ENCODE measurements around the gene SYVN1. TPM values are rescaled to one million over a fixed set of nuclear protein-coding genes. Genes with fewer than 3 reads are reported as not detected.

The SYVN1 gene
- total RNA-seq, 1 experiment from 2014 or later, result 20.2 TPM

DNA sequence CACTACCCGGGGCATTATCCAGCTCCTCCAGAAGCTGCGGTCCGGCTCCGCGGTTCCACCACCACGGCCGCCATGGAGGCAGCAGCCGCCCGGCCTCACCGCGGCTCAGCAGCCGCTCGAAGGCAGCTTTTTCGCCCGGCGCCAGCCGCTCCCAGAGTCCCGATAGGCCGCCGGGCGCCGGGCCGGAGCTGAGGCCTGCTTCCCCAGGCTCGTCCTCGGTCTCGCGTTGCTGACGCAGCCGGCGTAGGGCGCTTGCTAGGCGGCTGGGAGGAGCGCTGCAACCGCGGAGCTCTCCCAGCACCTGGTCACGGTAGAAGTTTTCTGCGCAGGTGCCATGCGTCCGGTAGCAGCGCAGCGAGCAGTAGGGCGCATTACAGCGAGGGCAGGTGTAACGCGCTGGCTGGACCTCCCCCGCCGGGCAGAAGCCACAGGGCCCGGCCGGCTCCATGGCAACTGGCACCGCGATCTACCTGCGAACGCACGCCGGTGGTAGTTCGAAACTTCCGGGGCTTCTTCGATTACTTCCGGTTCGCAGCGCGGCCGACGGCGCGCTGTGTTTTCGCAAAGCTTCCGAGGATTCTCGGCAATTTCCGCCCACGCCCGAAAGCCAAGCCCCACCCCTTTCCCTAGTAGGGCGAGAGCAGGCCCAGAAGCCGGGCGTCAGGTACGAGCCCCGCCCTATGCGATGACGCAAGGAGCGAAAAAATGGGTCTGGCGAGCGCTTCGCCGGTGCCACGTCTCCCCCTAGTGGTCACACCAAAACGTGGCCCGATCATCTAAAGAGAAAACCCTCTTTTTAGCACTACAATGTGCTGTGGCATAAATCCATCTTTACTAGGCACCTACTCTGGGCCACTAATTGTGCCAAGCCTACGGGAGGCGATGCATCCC lies 16.9 kb downstream of the SYVN1 start, which contains the start of gene ZNHIT2:
ZNHIT2 (minus strand) TSS at position 496 of the 891 bp plus-strand sequence; CDS start at position 448, 48 bp downstream.
- Histone ChIP-seq H3K36me3 (peaks cover 67% of the 10 kb centered on the region), H3K27ac (peak within 1 kb of the TSS; percentile 4), H3K4me1 (replicated peaks) (peaks cover 25% of the 10 kb centered on the region), H3K9me3 (replicated peaks) (no peaks in the 10 kb centered on the region), H3K27me3 (replicated peaks) (peaks cover 6% of the 10 kb centered on the region), H3K4me3 (peak within 1 kb of the TSS; percentile 66)
- peak; percentile 100 for DNase-seq (ENCODE audit: low read depth in 1 of 2, low spot score in 2 of 2)

DNA sequence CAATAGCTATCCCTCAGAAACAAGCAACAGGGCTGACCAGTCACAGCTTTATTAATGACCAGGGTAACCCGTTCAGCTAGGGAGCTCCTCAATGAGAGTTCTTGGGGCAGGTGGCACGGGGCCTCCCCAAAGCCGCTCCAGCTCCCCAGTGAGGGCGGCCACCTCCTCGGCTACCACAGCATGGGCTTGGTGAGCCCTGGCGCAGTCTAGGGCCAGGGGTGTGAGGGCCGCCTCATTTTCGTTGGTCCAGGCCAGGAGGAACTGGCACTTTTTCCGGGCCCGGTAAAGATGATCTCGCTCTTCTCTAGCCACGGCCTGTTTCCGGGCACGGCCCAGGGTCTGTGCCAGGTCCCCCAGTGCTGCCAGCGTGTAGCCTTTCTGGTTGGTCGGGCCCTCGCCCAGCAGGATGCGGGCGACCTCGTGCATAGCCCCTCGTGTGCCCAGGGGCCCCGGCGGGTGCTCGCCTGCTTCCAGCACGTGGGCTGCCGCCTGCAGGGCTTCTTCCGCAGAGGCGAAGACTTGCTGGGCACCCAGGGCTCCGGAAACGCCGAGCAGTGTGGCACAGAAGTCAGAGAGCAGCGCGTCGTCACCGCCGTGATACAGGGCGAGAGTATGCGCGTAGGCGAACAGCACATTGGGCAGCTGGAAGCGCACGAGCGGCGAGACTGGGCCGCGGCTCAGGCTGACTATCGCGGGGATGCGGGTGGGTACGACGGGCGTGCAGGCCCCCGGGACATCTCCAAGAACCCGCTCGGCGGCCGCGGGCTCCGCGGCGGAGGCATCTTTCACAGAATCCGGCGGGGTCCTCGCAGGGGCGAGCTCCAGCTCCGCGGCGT lies 17.7 kb downstream of the SYVN1 start:
- Histone ChIP-seq H3K9me3 (replicated peaks) (no peaks in the 10 kb centered on the region), H3K4me3 (peak overlapping the region; percentile 66), H3K27ac (peak overlapping the region; percentile 4), H3K36me3 (peaks cover 61% of the 10 kb centered on the region), H3K4me1 (replicated peaks) (peaks cover 33% of the 10 kb centered on the region), H3K27me3 (replicated peaks) (peaks cover 14% of the 10 kb centered on the region)
- DNase-seq (ENCODE audit: low read depth in 1 of 2, low spot score in 2 of 2), result peak; percentile 36 to 67

DNA sequence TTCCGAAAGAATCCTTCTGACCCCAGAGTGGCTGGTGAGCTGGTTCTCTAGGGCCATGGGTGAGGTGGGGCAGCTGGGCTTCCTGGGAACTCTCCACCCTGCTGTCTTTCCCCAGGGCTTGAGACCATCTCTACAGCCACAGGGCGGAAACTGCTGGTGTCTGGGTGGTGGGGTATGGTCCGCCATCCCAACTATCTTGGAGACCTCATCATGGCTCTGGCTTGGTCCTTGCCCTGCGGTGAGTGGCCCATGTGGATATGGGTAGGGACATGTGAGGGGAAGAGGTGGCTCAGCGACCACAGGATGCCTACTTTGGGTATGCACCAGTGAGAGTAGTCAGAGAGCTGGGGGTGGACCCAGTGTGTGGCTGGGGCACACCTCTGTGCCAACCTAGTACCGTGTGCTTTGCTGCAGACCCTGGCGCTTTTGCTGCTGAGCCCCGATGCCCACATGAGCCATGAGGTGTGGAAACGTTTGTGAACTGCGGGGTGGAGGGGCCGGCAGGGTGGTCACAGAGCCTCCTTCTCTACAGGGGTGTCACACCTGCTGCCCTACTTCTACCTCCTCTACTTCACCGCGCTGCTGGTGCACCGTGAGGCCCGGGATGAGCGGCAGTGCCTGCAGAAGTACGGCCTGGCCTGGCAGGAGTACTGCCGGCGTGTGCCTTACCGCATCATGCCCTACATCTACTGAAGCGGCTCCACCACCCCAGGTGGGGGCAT lies 18.8 kb downstream of the SYVN1 start:
- no peaks in the 10 kb centered on the region for H3K9me3 ChIP-seq (replicated peaks)
- peaks cover 31% of the 10 kb centered on the region for H3K4me1 ChIP-seq (replicated peaks)
- H3K27ac ChIP-seq, result no peak overlapping the region
- no peak overlapping the region for H3K4me3 ChIP-seq
- no peak for DNase-seq (ENCODE audit: low read depth in 1 of 2, low spot score in 2 of 2)
- peaks cover 14% of the 10 kb centered on the region for H3K27me3 ChIP-seq (replicated peaks)
- peaks cover 60% of the 10 kb centered on the region for H3K36me3 ChIP-seq

DNA sequence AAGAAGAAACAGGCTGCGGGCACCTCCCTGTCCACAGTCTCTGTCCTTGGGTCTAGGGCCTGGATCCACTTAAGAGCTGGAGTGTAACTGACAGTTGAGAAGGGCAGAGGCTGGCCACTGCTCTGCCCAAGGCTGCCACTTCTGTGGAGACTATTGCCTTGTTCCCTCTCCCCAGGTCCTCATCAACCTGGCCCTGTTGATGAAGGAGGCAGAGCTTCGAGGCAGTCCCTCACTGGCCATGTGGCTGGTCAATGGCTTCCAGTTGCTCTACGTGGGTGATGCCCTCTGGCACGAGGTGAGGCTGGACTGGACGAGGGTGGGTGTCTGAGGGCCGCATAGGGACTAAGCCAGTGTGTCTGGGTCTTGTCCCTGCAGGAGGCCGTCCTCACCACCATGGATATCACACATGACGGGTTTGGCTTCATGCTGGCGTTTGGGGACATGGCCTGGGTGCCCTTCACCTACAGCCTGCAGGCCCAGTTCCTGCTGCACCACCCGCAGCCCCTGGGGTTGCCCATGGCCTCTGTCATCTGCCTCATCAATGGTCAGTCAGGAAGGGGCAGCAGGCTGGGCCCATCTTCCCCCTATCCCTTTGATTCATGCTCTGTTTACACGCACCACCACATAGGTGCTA lies 19.7 kb downstream of the SYVN1 start:
- Histone ChIP-seq H3K36me3 (peaks cover 60% of the 10 kb centered on the region), H3K4me3 (no peak overlapping the region), H3K27me3 (replicated peaks) (peaks cover 14% of the 10 kb centered on the region), H3K27ac (no peak overlapping the region), H3K4me1 (replicated peaks) (peaks cover 33% of the 10 kb centered on the region), H3K9me3 (replicated peaks) (no peaks in the 10 kb centered on the region)
- DNase-seq (ENCODE audit: low read depth in 1 of 2, low spot score in 2 of 2), result no peak

DNA sequence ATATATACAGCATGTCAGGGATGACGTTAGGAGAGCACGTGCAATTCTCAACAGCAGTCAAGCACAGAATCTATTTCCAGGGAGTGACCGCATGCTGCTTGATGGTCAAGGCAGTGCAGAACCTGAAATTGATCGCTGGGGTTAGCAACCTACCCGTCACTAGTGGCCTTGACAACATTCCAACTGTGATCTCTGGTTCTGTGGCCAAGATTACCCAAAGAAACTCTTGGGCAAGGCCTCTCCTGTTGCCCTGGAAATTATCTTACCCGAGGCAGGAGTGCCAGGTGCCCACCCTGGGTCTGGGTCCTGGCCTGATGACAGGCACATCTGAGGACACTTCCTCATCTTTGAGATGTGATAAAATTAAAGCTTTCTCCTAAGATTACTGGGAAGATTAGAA lies 20.5 kb downstream of the SYVN1 start:
- no peak overlapping the region for H3K4me3 ChIP-seq
- H3K27me3 ChIP-seq (replicated peaks), result peaks cover 14% of the 10 kb centered on the region
- H3K27ac ChIP-seq, result no peak overlapping the region

DNA sequence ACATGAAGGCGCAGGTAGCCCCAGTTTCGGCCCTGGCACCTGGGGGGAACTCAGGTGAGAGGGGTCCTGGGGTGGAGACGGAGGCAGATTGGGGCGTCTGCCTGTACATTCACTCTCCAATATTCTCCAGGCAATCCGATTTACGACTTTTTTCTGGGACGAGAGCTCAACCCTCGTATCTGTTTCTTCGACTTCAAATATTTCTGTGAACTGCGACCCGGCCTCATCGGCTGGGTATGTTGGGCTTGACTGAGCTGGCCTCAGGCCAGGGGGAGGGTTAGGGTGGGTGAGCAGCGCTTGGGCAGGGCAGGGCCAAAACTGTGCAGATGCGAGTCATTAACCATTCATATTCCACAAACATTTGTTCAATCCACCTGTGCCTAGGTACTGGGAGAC lies 21.0 kb downstream of the SYVN1 start:
- no peak overlapping the region for H3K27ac ChIP-seq

More for the DNA sequence above, 20.5 kb downstream of the SYVN1 start:
- DNase-seq (ENCODE audit: low read depth in 1 of 2, low spot score in 2 of 2), result no peak
- Histone ChIP-seq H3K36me3 (peaks cover 60% of the 10 kb centered on the region), H3K9me3 (replicated peaks) (no peaks in the 10 kb centered on the region), H3K4me1 (replicated peaks) (peaks cover 33% of the 10 kb centered on the region)

DNA sequence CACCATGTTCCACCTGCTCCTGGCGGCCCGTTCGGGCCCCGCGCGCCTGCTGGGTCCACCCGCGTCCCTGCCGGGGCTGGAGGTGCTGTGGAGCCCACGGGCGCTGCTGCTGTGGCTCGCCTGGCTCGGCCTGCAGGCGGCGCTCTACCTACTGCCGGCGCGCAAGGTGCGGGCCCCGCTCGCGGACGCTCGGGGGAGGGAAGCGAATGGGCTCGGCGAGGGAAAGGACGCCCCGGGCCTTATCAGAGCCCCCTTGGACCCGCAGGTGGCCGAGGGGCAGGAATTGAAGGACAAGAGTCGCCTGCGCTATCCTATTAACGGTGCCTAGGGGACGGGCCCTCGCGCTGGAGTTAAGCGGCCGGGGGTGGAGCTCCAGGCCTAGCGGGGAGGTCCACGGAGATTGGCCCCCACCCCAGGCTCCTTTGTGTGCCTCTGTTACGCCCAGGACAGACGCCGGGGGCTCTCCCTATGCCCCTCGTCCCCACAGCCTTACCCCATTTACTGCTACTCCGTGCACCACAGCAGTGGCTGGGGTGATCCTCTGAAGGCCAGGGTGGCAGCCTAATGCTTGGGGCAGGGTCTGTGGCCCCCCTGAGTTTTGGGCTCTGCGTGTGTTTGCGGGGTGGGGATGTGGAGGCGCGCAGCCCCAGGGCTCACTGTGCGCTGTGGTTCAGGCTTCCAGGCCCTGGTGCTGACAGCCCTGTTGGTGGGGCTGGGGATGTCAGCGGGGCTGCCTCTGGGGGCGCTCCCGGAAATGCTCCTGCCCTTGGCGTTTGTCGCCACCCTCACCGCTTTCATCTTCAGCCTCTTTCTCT lies 21.6 kb downstream of the SYVN1 start:
- Histone ChIP-seq H3K4me1 (replicated peaks) (peaks cover 33% of the 10 kb centered on the region), H3K27ac (no peak overlapping the region), H3K4me3 (peak overlapping the region; percentile 10; the same call in 1 of the 2 replicates), H3K9me3 (replicated peaks) (no peaks in the 10 kb centered on the region), H3K36me3 (peaks cover 60% of the 10 kb centered on the region), H3K27me3 (replicated peaks) (peaks cover 14% of the 10 kb centered on the region)
- DNase-seq (ENCODE audit: low read depth in 1 of 2, low spot score in 2 of 2), result peak; percentile 54 to 65

More for the DNA sequence above, 21.0 kb downstream of the SYVN1 start:
- peaks cover 33% of the 10 kb centered on the region for H3K4me1 ChIP-seq (replicated peaks)
- no peak overlapping the region for H3K4me3 ChIP-seq
- DNase-seq (ENCODE audit: low read depth in 1 of 2, low spot score in 2 of 2), result peak in 1 of 2 experiments; percentile 56
- H3K9me3 ChIP-seq (replicated peaks), result no peaks in the 10 kb centered on the region
- H3K36me3 ChIP-seq, result peaks cover 60% of the 10 kb centered on the region
- peaks cover 14% of the 10 kb centered on the region for H3K27me3 ChIP-seq (replicated peaks)

DNA sequence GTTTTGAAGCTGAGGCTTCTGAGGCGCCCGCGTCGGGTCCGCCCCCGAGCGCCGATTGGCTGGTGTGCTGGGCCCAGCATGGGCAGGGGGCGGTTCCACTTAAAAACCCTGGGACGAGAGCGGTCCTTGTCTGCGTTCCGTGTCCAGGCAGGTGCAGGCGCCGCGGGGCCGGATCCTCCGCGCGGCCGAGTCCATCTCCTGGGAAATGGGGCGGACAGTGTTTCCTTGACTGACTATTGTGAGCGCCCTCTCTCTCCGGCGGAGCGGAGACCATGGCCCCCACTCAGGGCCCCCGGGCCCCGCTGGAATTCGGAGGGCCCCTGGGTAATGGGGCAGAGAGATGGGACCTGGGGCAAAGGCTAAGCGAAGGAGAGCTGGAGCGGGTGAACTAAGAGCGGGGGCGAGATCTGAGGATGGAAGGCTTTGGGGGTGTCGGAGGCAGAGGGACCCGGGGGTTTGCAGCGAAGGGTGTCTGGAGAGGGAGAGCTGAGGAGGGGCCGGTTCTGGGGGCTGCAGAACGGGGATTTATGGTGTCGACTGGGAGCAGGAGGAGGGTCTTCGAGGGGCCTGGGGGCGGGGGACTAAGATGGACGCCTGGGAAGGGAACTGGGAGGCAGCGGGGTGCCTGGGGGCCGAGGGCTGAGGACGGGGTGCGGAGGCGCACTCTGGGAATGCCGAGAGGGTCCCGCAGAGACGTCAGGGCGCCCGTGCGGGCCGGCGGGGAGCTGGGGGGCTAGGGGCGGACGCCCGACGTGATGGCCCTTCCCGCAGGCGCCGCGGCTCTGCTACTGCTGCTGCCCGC lies 22.4 kb downstream of the SYVN1 start, which contains the start of gene TM7SF2:
TM7SF2 (plus strand) TSS at position 129 of the 802 bp plus-strand sequence; CDS start at position 273, 144 bp downstream.
- H3K4me1 ChIP-seq (replicated peaks), result peaks cover 32% of the 10 kb centered on the region
- peak within 1 kb of the TSS; percentile 10; the same call in 1 of the 2 replicates for H3K4me3 ChIP-seq
- peaks cover 60% of the 10 kb centered on the region for H3K36me3 ChIP-seq
- peaks cover 14% of the 10 kb centered on the region for H3K27me3 ChIP-seq (replicated peaks)
- no peak within 1 kb of the TSS for H3K27ac ChIP-seq
- peak; percentile 88 to 96 for DNase-seq (ENCODE audit: low read depth in 1 of 2, low spot score in 2 of 2)
- H3K9me3 ChIP-seq (replicated peaks), result no peaks in the 10 kb centered on the region

- Histone ChIP-seq H3K27me3 (replicated peaks) (peaks cover 14% of the 10 kb centered on the region), H3K27ac (no peak overlapping the region), H3K4me3 (no peak overlapping the region)
Measured at GRCh38 chr11:65111159-65111743, 23.1 kb downstream of the SYVN1 start.

GRCh38 chr11:65110354-65110861 lies 23.9 kb downstream of the SYVN1 start:
- Histone ChIP-seq H3K27me3 (replicated peaks) (peaks cover 14% of the 10 kb centered on the region), H3K36me3 (peaks cover 53% of the 10 kb centered on the region), H3K4me1 (replicated peaks) (peaks cover 22% of the 10 kb centered on the region), H3K27ac (no peak overlapping the region), H3K4me3 (no peak overlapping the region), H3K9me3 (replicated peaks) (no peaks in the 10 kb centered on the region)
- peak; percentile 95 to 96 for DNase-seq (ENCODE audit: low read depth in 1 of 2, low spot score in 2 of 2)

More at GRCh38 chr11:65111159-65111743, 23.1 kb downstream of the SYVN1 start:
- DNase-seq (ENCODE audit: low read depth in 1 of 2, low spot score in 2 of 2), result no peak
- Histone ChIP-seq H3K36me3 (peaks cover 53% of the 10 kb centered on the region), H3K4me1 (replicated peaks) (peaks cover 25% of the 10 kb centered on the region), H3K9me3 (replicated peaks) (no peaks in the 10 kb centered on the region)
